KMS-11 (cell line): ENCODE measurements around the gene MCTP2.

Experiments used
- H2AFZ ChIP-seq: fragments of 200-600 bp; sonication (generic); 2 replicates; pipeline ENCODE4 v1.6.1; 2016; ENCODE audit warnings: antibody characterized with exemption, mixed run types, low read depth
- H3K27ac ChIP-seq: fragments of 200-600 bp; sonication (generic); 2 replicates; pipeline ENCODE4 v1.6.1; 2016; ENCODE audit warnings: mild to moderate bottlenecking, mixed run types
- H3K27me3 ChIP-seq: fragments of 200-600 bp; sonication (generic); 2 replicates; pipeline ENCODE4 v1.6.1; 2017; ENCODE audit warnings: mild to moderate bottlenecking, low read depth, mixed run types, moderate library complexity; ENCODE audit not compliant: insufficient read depth
- H3K36me3 ChIP-seq: fragments of 200-600 bp; sonication (generic); 2 replicates; pipeline ENCODE4 v1.6.1; 2017; ENCODE audit warnings: mild to moderate bottlenecking, mixed run types; ENCODE audit not compliant: insufficient read depth
- H3K4me1 ChIP-seq: fragments of 200-600 bp; sonication (generic); 2 replicates; pipeline ENCODE4 v1.6.1; 2016; ENCODE audit warnings: mild to moderate bottlenecking, low read depth, mixed run types; ENCODE audit not compliant: poor library complexity, severe bottlenecking
- H3K4me2 ChIP-seq: fragments of 200-600 bp; sonication (generic); 2 replicates; pipeline ENCODE4 v1.7.0; 2016; ENCODE audit warnings: mild to moderate bottlenecking, mixed run types
- H3K4me3 ChIP-seq: fragments of 200-600 bp; sonication (generic); IDR thresholded peaks from 2 replicates; pipeline ENCODE4 v1.6.1; 2017; ENCODE audit warnings: low read depth, low read length, mixed read lengths; ENCODE audit not compliant: insufficient read depth
- H3K79me2 ChIP-seq: fragments of 200-600 bp; sonication (generic); 2 replicates; pipeline ENCODE4 v1.6.1; 2016; ENCODE audit warnings: low read depth, mixed run types; ENCODE audit not compliant: insufficient read depth
- H3K9ac ChIP-seq: fragments of 200-600 bp; sonication (generic); 2 replicates; pipeline ENCODE4 v1.6.1; 2016; ENCODE audit warnings: mild to moderate bottlenecking, mixed run types
- H4K20me1 ChIP-seq: fragments of 200-600 bp; sonication (generic); 2 replicates; pipeline ENCODE4 v1.6.1; 2016; ENCODE audit warnings: mild to moderate bottlenecking, mixed run types; ENCODE audit not compliant: insufficient read depth
- CTCF ChIP-seq: fragments of 200-600 bp; sonication (generic); conservative IDR thresholded peaks from 2 replicates; pipeline ENCODE4 v1.6.1; 2017; ENCODE audit warnings: low read depth, mild to moderate bottlenecking, antibody characterized with exemption, low read length, moderate library complexity, mixed read lengths

The MCTP2 gene

GRCh38 chr15:94274745-94275144, 43.4 kb downstream of the MCTP2 start:
- no peak overlapping the region for H3K9ac ChIP-seq
- H4K20me1 ChIP-seq = no peaks in the 10 kb centered on the region
- no peak overlapping the region for H3K27ac ChIP-seq
- no peak overlapping the region for H3K4me2 ChIP-seq
- no peaks in the 10 kb centered on the region for H3K36me3 ChIP-seq
- no peak for TF ChIP-seq CTCF
- no peak overlapping the region for H3K4me3 ChIP-seq
- no peaks in the 10 kb centered on the region for H3K27me3 ChIP-seq
- H3K79me2 ChIP-seq = no peaks in the 10 kb centered on the region
- no peaks in the 10 kb centered on the region for H3K4me1 ChIP-seq
- no peak overlapping the region for H2AFZ ChIP-seq

DNA sequence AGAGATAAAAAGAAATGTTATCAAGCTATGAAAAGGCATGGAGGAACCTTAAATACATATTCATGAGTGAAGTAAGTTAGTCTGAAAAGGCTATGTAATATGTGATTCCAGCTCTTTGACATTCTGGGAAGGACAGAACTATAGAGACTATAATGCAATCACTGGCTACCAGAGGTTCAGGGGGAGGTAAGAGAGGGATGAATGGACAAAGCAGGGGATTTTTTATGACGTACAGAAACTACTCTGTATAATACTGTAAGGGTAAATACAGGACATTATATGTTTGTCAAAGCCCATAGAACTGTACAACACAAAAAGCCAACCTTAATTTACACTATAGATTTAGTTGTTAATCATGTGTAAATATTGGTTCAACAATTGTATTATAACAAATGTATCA, 46.1 kb downstream of the MCTP2 start:
- no peak overlapping the region for H3K4me2 ChIP-seq
- H3K27me3 ChIP-seq = no peaks in the 10 kb centered on the region
- no peaks in the 10 kb centered on the region for H4K20me1 ChIP-seq
- H3K27ac ChIP-seq = no peak overlapping the region
- H3K79me2 ChIP-seq = no peaks in the 10 kb centered on the region
- no peak overlapping the region for H2AFZ ChIP-seq
- H3K9ac ChIP-seq = no peak overlapping the region
- no peaks in the 10 kb centered on the region for H3K36me3 ChIP-seq
- H3K4me3 ChIP-seq = no peak overlapping the region
- no peaks in the 10 kb centered on the region for H3K4me1 ChIP-seq
- TF ChIP-seq CTCF = no peak

DNA sequence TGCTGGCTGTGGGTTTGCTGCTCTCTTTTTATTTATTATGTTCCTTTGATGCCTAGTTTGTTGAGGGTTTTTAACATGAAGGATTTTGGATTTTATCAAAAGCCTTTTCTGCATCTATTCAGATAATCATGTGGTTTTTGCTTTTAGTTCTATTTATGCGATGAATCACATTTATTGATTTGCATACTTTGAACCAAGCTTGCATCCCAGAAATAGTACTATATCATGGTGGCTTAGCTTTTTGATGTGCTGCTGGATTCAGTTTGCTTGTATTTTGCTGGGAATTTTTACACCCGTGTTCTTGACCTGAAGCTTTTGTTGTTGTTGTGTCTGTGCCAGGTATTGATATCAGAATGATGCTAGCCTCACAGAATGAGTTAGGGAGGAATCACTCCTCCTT, 48.4 kb downstream of the MCTP2 start:
- no peaks in the 10 kb centered on the region for H3K79me2 ChIP-seq
- H3K4me3 ChIP-seq = no peak overlapping the region
- no peak overlapping the region for H3K27ac ChIP-seq
- no peaks in the 10 kb centered on the region for H3K27me3 ChIP-seq
- no peaks in the 10 kb centered on the region for H3K36me3 ChIP-seq
- no peak overlapping the region for H3K4me2 ChIP-seq
- H3K9ac ChIP-seq = no peak overlapping the region
- TF ChIP-seq CTCF = no peak
- no peak overlapping the region for H2AFZ ChIP-seq
- H3K4me1 ChIP-seq = no peaks in the 10 kb centered on the region
- H4K20me1 ChIP-seq = no peaks in the 10 kb centered on the region

DNA sequence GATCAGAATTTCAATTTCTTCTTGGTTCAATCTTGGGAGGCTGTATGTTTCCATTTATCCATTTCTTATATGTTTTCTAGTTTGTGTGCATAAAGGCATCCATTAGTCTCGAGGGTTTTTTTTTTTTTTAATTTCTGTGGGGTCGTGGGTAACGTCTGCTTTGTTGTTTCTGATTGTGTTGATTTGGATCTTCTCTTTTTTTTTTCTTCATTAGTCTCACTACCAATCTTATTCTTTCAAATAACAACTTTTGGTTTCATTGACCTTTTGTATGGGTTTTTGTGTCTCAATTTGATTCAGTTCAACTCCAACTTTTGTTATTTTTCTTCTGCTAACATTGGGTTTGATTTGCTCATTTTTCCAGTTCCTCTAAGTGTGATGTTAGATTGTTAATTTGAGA, 48.9 kb downstream of the MCTP2 start:
- Histone ChIP-seq H3K79me2 (no peaks in the 10 kb centered on the region), H3K4me1 (no peaks in the 10 kb centered on the region), H4K20me1 (no peaks in the 10 kb centered on the region), H2AFZ (no peak overlapping the region), H3K9ac (no peak overlapping the region), H3K27me3 (no peaks in the 10 kb centered on the region), H3K27ac (no peak overlapping the region), H3K36me3 (no peaks in the 10 kb centered on the region), H3K4me3 (no peak overlapping the region), H3K4me2 (no peak overlapping the region)
- no peak for TF ChIP-seq CTCF
